Psoas muscle (tissue), 8 donors: ENCODE data around the gene CACNA1S. TPM values are rescaled to one million over a fixed set of nuclear protein-coding genes. Genes with fewer than 3 reads are reported as not detected.

Source experiments
- ATAC-seq, 4 donors: fragments of 200-7000 bp; cut with Tn5 transposase; one replicate each; pipeline ENCODE4 v1.9.1; 2020; ENCODE audit warnings: moderate library complexity in 3 of 4, mild to moderate bottlenecking in 2 of 4
- DNase-seq, 2 donors: peaks; one replicate each; pipeline ENCODE4 v3.0.0-alpha.2; 2020
- H3K27ac ChIP-seq: fragments of 200-600 bp; one replicate; pipeline ENCODE4 v1.8.0; 2022
- H3K27me3 ChIP-seq, 3 donors: fragments of 200-600 bp in 1 of 3; one replicate each; pipeline versions ENCODE4 v1.6.1 to v1.8.0; 2013 to 2022; ENCODE audit warnings: low read length in 2 of 3, mild to moderate bottlenecking in 2 of 3, moderate library complexity in 1 of 3; ENCODE audit not compliant: insufficient read depth in 3 of 3
- H3K36me3 ChIP-seq, 2 donors: fragments of 200-600 bp in 1 of 2; one replicate each; pipeline versions ENCODE4 v1.6.1 to v1.8.0; 2013 to 2022; ENCODE audit warnings: low read depth in 1 of 2, mild to moderate bottlenecking in 1 of 2, moderate library complexity in 1 of 2; ENCODE audit not compliant: insufficient read depth in 1 of 2
- H3K4me1 ChIP-seq: fragments of 200-600 bp; one replicate; pipeline ENCODE4 v1.8.0; 2022
- H3K4me3 ChIP-seq: fragments of 200-600 bp; one replicate; pipeline ENCODE4 v1.8.0; 2022; ENCODE audit warnings: mild to moderate bottlenecking
- H3K9me3 ChIP-seq: fragments of 200-600 bp; one replicate; pipeline ENCODE4 v1.8.0; 2022
- WGBS, 3 donors: extraction: QIAGEN DNeasy Blood & Tissue Kit; methylation state at CpG; one replicate each; pipeline versions ENCODE4 v1.1.6 to v1.1.7; 2013; 5-methylcytosine and 5-hydroxymethylcytosine counted together
- intact Hi-C, 2 donors: fragments of 100-400 bp; cut with DNase I; formaldehyde crosslinking; loops; one replicate each; pipeline versions ENCODE4 v1.11.0 to v1.14.2; 2022
- polyA plus RNA-seq, 3 donors: library from polyadenylated mRNA; stranded (reverse); fragments of 200-250 nt; gene quantifications; one replicate each; pipeline ENCODE4 v1.2.3, GENCODE V29; 2013
- total RNA-seq, 4 donors: library from RNA; stranded (reverse); fragmentation: NEBNext Ultra II Directional in 2 of 4; extraction: Animal tissue kit (Norgen Biotek cat#: 25700) in 2 of 4; gene quantifications; one replicate each; pipeline versions ENCODE4 v1.2.1 to v1.2.4, GENCODE V29; 2021 to 2023
- TF ChIP-seq, protein P1 (sequence below): fragments of 200-600 bp; IDR thresholded peaks from one replicate; pipeline ENCODE4 v1.8.0; 2022; ENCODE audit warnings: antibody characterized with exemption
- donor health status: healthy with polysubstance abuse.
- donor health status: DM: no; HTN: no; CAD: no; lungs with moderate emphysema.
- donor health status: Bipolar disorder and iron deficiency.
- donor health status: healthy.
- donor health status: DM: yes; HTN: yes; CAD: no.
- donor health status: DM: no; HTN: no; CAD: no.
- donor health status: DM: no; HTN: no; CAD: no.
- donor health status: DM: yes; HTN: yes; CAD: no.

The CACNA1S gene
- total and polyA plus RNA-seq, 7 donors = 11.9 to 269 (median 56.3) TPM

DNA sequence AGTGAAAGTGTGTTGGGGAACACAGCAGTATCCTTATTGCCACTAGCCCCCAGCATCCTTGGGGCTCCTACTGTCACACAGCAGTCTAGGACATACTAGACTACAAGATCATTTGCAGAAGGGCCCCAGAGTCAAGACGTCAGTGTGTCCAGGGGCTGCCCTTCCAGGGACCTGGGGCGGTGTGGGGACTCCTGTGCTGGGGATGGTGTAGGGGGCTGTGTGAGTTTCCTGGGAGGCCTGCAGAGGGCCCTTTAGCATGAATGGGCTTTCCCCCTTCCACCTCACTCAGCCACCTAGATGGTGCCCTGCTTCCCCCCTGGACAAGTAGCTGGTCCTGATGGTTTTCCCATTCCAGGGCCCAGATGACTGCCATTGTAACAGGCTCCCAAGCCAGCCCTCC, 71.2 kb downstream of the CACNA1S start:
- Histone ChIP-seq H3K9me3 (no peaks in the 10 kb centered on the region), H3K4me1 (peaks cover 12% of the 10 kb centered on the region), H3K36me3 (peaks cover 0 to 55% of the 10 kb centered on the region in 2 donors), H3K4me3 (no peak overlapping the region), H3K27me3 (no peaks in the 10 kb centered on the region), H3K27ac (no peak overlapping the region)
- ATAC-seq (no peak), DNase-seq (no peak)
- intact Hi-C loops = loop anchor here (5.0 to 10.0 kb wide), 3 partner anchors 146 to 419 kb away; partner anchors contain the start of genes KIF14 (in 2 of the 2) and INAVA (in 1 of the 2)
- TF ChIP-seq, protein P1, sequence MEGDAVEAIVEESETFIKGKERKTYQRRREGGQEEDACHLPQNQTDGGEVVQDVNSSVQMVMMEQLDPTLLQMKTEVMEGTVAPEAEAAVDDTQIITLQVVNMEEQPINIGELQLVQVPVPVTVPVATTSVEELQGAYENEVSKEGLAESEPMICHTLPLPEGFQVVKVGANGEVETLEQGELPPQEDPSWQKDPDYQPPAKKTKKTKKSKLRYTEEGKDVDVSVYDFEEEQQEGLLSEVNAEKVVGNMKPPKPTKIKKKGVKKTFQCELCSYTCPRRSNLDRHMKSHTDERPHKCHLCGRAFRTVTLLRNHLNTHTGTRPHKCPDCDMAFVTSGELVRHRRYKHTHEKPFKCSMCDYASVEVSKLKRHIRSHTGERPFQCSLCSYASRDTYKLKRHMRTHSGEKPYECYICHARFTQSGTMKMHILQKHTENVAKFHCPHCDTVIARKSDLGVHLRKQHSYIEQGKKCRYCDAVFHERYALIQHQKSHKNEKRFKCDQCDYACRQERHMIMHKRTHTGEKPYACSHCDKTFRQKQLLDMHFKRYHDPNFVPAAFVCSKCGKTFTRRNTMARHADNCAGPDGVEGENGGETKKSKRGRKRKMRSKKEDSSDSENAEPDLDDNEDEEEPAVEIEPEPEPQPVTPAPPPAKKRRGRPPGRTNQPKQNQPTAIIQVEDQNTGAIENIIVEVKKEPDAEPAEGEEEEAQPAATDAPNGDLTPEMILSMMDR = no peak
- 71 to 93% (median 75%) methylated on average over 2 of the region's 2 CpGs for WGBS, 3 donors

GRCh38 chr1:201039876-201040275, 72.3 kb downstream of the CACNA1S start:
- Histone ChIP-seq H3K4me3 (no peak overlapping the region), H3K36me3 (peaks cover 0 to 44% of the 10 kb centered on the region in 2 donors), H3K27ac (no peak overlapping the region), H3K4me1 (peaks cover 9% of the 10 kb centered on the region), H3K9me3 (no peaks in the 10 kb centered on the region), H3K27me3 (no peaks in the 10 kb centered on the region)
- intact Hi-C loops = loop anchor here (5.0 to 10.0 kb wide), 3 partner anchors 145 to 418 kb away; partner anchors contain the start of genes KIF14 (in 2 of the 2) and INAVA (in 1 of the 2)
- ATAC-seq (no peak), DNase-seq (no peak)
- TF ChIP-seq, protein P1 = no peak
- 45 to 66% (median 47%) methylated on average over 5 of the region's 5 CpGs for WGBS, 3 donors

GRCh38 chr1:201039418-201039817, 72.8 kb downstream of the CACNA1S start:
- 74 to 94% (median 86%) methylated on average over 2 of the region's 2 CpGs for WGBS, 3 donors
- TF ChIP-seq, protein P1 = no peak
- Histone ChIP-seq H3K4me1 (peaks cover 9% of the 10 kb centered on the region), H3K36me3 (peaks cover 0 to 39% of the 10 kb centered on the region in 2 donors), H3K27ac (no peak overlapping the region), H3K27me3 (no peaks in the 10 kb centered on the region), H3K4me3 (no peak overlapping the region), H3K9me3 (no peaks in the 10 kb centered on the region)
- ATAC-seq (no peak), DNase-seq (no peak)
- intact Hi-C loops = no loop called here

GRCh38 chr1:201038186-201038876, 73.9 kb downstream of the CACNA1S start:
- DNase-seq (no peak), ATAC-seq (no peak)
- Histone ChIP-seq H3K4me3 (no peak overlapping the region), H3K27me3 (no peaks in the 10 kb centered on the region), H3K27ac (no peak overlapping the region), H3K9me3 (no peaks in the 10 kb centered on the region), H3K4me1 (peaks cover 12% of the 10 kb centered on the region), H3K36me3 (peaks cover 0 to 29% of the 10 kb centered on the region in 2 donors)
- TF ChIP-seq, protein P1 = no peak
- intact Hi-C loops = no loop called here
- 50 to 62% (median 59%) methylated on average over 10 of the region's 10 CpGs for WGBS, 3 donors
